IPS-NIHi7 (cell line): Measurements from ENCODE around the gene PBXIP1.
"Not testable (repeated sequence)": the region's sequence is repeated elsewhere in the genome, so short reads cannot be mapped to it uniquely, and the experiment has no call there.

ENCODE experiments used
- DNase-seq: peaks from one replicate; pipeline ENCODE4 v3.0.0; 2012; ENCODE audit warnings: mixed read lengths; ENCODE audit errors: extremely low spot score

Gene PBXIP1

DNA sequence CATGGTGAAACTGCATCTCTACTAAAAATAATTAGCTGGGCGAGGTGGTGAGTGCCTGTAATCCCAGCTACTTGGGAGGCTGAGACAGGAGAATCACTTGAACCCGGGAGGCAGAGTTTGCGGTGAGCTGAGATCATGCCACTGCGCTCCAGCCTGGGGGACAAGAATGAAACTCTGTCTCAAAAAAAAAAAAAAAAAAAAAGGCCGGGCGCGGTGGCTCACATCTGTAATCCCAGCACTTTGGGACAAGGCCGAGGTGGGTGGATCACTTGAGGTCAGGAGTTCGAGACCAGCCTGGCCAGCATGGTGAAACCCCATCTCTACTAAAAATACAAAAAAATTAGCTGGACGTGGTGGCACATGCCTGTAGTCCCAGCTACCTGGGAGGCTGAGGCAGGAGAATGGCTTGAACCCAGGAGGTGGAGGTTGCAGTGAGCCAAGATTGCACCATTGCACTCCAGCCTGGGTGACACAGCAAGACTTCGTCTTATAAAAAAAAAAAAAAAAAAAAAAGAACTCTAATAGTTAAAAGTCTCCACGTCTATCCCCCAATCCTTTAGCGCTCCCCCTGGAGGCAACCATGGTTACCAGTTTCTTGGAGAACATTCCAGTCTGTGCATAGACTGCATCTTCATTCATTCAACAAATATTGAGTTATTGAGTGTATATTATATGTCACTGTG is 39.5 kb upstream of the PBXIP1 start:
- DNase-seq, result not testable (repeated sequence)

DNA sequence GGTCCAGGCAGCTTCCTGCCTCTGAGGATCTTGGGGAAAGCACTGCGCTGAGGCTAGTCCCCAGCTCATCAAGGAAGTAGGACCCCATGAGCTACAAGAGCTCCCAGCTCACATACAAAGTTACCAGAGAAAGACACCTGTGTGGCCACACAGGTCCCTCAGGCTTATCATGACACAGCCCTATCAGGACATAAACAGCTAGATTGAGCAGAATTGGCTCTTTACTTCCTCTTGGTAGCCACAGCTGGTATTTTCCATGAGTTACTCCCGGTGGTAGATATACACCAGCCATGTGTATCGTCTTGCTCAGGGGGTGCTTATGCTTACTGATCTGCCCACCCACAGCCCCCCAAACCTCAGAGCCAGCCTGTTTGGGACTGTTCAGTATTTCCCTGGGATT is 38.7 kb upstream of the PBXIP1 start:
- DNase-seq, result no peak

DNA sequence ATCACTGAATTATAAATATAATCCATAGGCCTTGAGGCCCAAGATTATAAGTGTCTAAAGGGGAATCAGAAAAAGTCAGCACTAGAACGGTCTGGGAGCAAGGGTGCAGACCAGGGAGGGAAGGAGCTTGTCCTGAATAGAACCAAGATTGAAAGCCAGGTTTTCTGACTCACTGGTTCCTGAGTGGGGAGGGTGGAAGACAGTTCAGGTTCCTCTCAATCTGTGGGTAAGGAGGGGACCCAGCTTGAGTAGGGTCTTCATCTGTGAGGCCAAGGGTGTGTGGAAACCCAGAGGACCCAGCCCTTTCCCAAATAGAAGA is 38.3 kb upstream of the PBXIP1 start:
- DNase-seq, result no peak

DNA sequence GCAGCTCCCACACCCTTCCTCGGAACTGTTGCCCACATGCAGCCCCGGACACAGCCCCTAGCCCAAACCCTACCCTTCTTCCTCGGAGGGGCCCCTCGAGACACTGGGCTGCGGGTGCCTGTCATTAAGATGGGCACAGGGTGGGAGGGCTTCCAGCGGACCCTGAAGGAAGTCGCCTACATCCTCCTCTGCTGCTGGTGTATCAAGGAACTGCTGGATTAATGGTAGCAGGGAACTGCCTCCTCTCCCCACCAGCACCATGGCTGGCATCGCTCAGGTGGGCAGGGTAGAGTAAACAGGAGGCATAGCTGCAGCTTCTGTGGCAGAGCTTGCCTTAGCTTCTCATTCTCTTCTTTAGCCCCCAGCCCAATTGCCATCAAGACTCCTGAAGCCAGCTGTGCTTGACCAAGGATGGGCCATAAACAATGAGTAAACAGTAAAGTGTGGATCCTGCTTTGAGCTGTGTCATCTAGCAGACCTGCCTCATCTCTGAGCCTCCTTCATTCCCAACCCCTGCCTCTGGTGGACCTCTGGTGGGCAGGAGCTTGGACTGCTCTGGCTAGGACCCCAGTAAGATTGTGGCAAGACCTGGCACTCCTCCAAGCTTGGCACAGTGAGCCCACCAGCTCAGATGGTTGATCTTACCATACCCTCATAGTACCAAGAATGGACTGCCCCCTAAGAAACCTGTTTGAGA is 37.8 kb upstream of the PBXIP1 start, which contains the start of gene LENEP:
TSS of gene LENEP (plus strand) at position 15 of the 697 bp plus-strand sequence. CDS start at position 37, 22 bp downstream.
- DNase-seq, result no peak

DNA sequence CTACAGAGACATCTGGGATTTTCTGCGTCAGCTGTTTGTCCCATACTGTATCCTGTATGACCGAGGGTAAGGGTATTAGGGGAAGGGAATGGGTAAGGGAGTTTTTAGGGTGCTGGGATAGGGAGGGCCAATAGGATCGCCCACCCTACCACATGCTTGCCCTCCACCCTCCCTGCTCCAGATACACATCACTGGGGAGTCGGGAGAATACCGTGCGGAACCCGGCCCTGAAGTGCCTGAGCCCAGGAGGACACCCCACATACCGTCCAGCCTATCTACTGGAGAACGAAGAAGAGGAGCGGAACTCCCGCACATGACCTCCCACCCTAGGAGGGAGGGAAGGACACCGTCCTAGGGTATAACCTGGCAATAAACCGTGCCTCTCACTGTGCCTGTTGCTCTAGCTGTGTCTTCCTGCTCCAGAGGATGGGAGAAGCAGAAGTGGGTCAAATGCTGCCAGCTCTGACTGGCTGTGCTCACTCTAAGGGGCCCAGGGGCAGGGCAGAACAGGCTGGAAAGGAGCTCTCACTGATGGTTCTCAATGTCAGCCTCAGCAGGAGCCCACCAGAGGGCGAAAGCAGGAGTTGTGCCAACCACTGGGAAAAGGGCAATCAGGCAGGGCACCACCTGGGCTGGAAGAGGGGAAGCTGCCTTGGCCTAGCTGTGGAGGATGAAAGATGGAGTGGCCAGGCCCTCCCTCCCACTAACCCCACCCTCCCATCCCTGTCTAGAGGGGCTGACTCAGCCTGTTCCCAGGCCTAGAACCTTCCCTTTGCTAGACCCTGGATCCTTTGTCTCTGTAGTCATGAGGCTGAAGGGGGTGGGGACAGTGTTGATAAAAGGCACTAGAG is 37.0 kb upstream of the PBXIP1 start:
- peak; percentile 29 for DNase-seq

GRCh38 chr1:154990276-154990675 is 34.4 kb upstream of the PBXIP1 start:
- DNase-seq, result no peak

DNA sequence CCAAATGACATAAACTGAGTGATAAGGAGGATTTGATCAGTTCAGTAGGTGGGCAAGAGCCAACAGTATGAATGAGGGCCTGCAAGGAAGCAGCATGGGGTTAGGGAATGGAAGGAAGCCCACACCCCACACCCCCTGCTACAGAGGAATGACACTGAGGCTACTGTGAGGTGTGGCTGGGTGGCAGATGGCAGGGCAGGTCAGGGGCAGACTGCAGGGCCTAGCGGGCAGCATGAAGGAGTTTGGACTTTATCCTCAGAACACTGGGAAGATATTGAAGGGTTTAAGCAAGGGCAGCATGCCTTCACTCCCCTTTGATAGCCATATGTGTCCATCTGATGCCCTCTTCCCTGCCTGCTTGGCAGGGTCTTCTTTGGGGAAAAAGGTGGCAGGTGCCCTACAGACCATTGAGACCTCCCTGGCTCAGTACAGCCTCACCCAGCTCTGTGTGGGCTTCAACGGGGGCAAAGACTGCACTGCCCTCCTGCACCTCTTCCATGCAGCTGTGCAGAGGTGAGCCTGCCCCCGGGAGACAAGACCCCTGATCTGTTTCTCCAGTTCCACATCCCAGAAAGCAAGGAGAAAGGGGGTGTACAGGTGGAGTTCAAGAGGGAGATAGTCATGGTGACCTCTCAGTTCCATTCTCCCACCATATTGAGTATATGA is 33.4 kb upstream of the PBXIP1 start:
- DNase-seq, result no peak

DNA sequence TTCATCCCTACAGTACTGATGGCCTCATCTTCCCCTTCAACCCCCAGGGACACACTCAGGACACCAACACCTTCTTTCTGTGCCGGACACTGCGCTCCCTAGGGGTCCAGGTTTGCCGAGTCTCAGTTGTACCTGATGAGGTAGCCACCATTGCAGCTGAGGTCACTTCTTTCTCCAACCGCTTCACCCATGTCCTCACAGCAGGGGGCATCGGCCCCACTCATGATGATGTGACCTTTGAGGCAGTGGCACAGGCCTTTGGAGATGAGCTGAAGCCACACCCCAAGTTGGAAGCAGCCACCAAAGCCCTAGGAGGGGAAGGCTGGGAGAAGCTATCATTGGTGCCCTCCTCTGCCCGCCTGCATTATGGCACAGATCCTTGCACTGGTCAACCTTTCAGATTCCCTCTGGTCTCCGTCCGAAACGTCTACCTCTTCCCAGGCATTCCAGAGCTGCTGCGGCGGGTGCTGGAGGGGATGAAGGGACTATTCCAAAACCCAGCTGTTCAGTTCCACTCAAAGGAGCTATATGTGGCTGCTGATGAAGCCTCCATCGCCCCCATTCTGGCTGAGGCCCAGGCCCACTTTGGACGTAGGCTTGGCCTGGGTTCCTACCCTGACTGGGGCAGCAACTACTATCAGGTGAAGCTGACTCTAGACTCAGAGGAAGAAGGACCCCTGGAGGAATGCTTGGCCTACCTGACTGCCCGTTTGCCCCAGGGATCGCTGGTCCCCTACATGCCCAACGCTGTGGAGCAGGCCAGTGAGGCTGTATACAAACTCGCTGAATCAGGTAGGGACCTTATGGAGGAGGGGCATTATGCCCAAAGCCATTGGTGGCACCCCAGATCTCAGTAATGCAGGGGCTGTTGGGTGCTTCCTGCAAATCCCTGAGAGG is 32.4 kb upstream of the PBXIP1 start:
- DNase-seq, result no peak

- no peak for DNase-seq
Measured at GRCh38 chr1:154987326-154987725, 31.4 kb upstream of the PBXIP1 start.

GRCh38 chr1:154986736-154987135 is 30.8 kb upstream of the PBXIP1 start:
- not testable (repeated sequence) for DNase-seq

DNA sequence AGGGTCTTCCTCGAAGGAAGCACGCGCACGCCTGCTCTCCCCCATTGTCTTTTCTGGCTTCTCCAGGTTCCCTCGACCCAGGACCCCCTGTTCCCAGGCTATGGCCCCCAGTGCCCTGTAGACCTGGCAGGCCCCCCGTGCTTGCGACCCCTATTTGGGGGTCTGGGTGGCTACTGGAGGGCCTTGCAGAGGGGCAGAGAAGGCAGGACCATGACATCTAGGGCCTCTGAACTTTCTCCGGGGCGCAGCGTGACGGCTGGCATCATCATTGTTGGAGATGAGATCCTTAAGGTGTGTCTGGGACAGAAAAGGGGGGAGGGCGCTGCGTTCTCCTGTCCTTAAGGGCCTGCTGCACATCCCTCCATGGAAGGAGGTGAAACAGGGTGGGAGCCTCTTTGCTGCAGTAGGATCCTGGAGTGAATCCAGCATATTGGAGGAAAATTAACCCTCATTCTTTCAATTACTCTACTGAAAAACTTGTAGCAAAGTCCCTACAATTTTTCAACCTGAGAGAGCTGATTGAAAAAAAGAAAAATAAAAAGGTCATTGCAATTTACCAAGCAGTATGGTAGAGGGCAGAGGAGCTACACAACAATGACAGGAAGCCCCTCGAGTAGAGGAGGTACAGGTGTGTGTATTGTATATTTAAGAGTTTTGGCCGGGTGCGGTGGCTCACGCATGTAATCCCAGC is 28.0 kb upstream of the PBXIP1 start:
- no peak for DNase-seq

DNA sequence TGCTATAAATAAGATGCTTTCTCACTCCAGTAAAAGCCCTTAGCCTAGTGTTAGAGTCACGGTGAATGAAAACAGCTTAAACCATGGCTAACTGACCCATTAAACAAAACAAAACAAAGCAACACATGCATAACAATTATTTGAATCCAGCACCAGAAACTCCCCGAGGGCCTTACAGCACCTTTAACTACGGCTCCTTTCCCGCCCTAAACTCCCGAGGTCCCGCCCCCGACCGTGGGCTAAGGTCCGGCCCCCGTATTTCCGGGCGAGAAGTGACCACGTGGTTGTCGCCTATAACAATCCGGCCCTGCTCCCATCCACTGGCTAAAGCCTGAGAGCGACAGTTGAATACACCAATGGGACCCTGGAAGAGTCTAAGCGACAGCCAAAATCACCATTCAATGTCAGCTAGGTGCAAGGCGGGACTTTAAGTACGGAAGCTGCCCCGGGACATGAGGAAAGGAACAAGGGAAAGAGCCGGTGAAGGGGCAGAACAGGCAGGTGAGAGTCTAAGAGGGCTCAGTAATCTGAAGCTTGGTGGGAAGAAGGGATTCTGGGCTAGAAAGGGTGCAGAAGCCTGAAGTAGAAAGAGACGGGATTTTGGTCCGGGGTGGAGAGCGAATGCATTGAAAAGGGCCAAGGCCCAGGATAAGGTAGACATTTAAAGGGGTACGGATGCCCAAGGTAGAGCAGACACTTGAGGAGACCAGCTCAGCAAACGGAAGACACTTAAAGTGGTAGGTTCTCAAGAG is 27.2 kb upstream of the PBXIP1 start, which contains the start of gene FLAD1:
TSS of gene FLAD1 (plus strand) at position 448 of the 752 bp plus-strand sequence. CDS start 351 bp downstream, outside the sequence.
- DNase-seq, result peak; percentile 95

- DNase-seq, result no peak
Measured at GRCh38 chr1:154982341-154982740, 26.4 kb upstream of the PBXIP1 start.

DNA sequence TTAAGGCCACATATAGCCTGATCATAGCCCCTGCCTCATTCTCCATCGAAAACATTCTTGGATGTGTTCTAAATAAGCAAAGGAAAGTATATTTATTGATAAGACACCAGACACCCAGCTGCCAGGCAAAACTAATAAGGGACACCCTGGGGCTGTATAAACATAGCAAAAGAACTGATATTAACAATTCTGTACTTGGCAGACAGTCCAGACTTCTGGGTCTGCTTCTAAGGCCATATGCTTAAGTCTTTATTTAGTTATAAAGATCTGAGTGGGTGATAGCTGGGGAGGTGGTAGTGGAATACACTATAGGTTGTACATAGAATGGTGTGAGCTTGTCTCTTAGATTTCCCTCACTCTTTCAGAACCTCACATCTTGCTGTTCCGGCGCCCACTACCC is 22.5 kb upstream of the PBXIP1 start:
- no peak for DNase-seq

- not testable (repeated sequence) for DNase-seq
Measured at GRCh38 chr1:154977762-154978161, 21.9 kb upstream of the PBXIP1 start.

DNA sequence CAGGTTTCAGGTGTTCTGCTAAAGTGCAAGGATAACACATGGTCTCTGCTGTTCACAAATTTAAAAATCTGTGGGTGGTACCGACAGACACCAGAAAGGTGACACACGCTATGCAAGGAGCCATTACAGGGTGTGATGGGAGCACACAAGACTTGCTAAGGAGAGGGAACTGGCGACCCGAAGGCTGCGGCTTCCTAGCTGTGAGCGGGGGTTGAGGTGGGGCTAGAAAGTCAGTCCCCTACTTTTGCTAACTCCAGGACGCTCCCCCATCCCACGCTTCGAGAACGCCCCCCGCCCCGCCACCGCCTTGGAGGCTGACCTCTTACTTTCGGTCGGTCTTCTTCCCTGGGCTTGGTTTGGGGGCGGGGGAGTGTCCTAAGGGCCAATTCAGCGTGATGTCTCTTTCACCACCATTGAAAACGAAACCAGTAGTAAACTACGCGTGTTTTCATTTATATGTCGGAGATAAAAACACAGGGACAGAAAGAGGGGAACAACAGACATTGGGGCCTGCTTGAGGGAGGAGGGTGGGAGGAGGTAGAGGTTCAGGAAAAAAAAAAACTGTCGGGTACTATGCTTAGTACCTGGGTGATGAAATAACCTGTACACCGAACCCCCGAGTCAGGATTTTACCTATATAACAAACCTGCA is 19.6 kb upstream of the PBXIP1 start:
- DNase-seq, result no peak

DNA sequence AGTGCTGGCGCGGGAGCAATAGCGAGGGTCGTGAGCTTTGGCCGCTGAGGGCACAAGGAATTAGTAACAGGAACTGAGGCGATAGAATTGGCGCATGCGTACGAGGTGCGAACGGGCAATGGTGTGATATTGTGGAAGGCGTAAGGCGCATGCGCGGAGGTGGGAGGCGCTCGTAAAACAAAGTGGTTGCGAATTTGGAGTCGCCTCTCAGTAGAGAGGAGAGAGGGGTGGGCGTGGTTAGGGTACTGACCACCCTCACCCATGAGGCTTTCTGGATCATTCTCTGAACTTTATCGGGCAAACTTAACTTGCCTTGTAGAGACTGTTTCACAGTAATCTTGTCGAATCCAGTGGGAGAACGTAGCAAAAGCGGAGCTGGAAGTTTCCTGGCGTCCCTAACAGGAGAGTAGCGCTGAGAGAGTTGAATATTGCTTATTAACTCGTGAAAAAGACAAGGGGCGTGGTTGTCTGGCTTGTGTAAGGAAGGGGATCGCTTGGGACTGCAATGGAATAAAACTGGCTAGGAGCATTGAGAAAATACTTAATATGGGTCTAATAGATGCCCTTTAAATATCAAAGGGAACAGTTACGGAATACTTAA is 19.0 kb upstream of the PBXIP1 start:
- DNase-seq, result peak; percentile 84

DNA sequence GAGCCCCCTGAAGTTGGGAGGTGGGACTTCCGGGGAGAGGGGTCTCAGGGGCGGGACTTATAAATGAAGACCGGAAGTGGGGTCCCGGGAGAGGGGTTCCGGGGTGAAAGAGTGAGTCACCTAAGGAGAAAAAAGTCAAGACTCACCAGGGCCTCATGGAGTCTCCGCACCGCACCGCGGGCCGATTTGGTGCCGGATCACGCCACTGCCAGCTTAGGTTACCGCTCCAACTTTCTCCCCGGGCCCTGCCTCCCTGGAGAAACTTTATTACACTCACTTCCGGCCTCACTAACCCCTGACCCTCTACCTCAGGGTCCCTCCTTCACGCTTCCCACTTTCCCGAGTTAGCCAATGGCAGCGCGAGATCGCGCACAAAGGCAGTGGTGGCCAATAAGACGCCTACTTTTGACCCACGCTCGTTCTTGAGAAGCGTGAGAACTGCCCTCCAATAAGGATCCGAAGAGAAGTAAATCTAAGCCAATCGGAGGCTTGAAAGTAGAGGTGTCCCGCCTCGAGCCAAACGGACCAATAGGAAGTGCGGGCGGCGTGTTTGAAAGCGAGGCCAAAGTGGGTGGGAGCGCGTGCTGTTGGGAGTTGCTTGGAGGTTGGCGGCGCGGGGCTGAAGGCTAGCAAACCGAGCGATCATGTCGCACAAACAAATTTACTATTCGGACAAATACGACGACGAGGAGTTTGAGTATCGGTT is 18.4 kb upstream of the PBXIP1 start, which contains the start of gene CKS1B:
TSS of gene CKS1B (plus strand) at position 580 of the 706 bp plus-strand sequence. CDS start at position 645, 65 bp downstream.
- DNase-seq, result peak; percentile 86
